Right cardiac atrium (tissue), 5 donors: ENCODE results near the gene PKD2. TPM values are rescaled to one million over a fixed set of nuclear protein-coding genes. Genes with fewer than 3 reads are reported as not detected.
"Not testable (repeated sequence)": the region's sequence is repeated elsewhere in the genome, so short reads cannot be mapped to it uniquely, and the experiment has no call there.

Source experiments
- ATAC-seq, 2 donors: fragments of 200-7000 bp; cut with Tn5 transposase; one replicate each; pipeline versions ENCODE4 v1.8.0 to v1.9.1; 2020; ENCODE audit warnings: moderate library complexity in 2 of 2, mild to moderate bottlenecking in 1 of 2
- DNase-seq, 3 donors: peaks; one replicate each; pipeline ENCODE4 v3.0.0-alpha.2; 2020
- H3K27ac ChIP-seq: one replicate; pipeline ENCODE4 v1.5.1; 2013; ENCODE audit warnings: mild to moderate bottlenecking, low read length, control low read depth, moderate library complexity
- H3K27me3 ChIP-seq: one replicate; pipeline ENCODE4 v1.6.1; 2013; ENCODE audit not compliant: control insufficient read depth, insufficient read depth
- H3K4me1 ChIP-seq: one replicate; pipeline ENCODE4 v1.6.1; 2013; ENCODE audit warnings: low read length; ENCODE audit not compliant: control insufficient read depth, insufficient read depth
- H3K4me3 ChIP-seq: one replicate; pipeline ENCODE4 v1.5.1; 2013; ENCODE audit warnings: low read length, control low read depth
- H3K9me3 ChIP-seq: one replicate; pipeline ENCODE4 v1.6.1; 2013; ENCODE audit warnings: low read length; ENCODE audit not compliant: control insufficient read depth
- WGBS: extraction: QIAGEN DNeasy Blood & Tissue Kit; methylation state at CpG from one replicate; pipeline ENCODE4 v1.1.7; 2013; 5-methylcytosine and 5-hydroxymethylcytosine counted together
- intact Hi-C, 4 donors: fragments of 100-400 bp; cut with DNase I; formaldehyde crosslinking; loops; one replicate each; pipeline versions ENCODE4 v1.11.0 to v1.14.0; 2022 to 2023
- polyA plus RNA-seq: library from polyadenylated mRNA; stranded (reverse); fragments of 200-250 nt; gene quantifications from one replicate; pipeline ENCODE4 v1.2.3, GENCODE V29; 2013
- total RNA-seq, 4 donors: library from RNA; stranded (reverse); fragmentation: NEBNext Ultra II Directional; extraction: Animal tissue kit (Norgen Biotek cat#: 25700); gene quantifications; one replicate each; pipeline ENCODE4 v1.2.1, GENCODE V29; 2021
- donor health status: healthy with polysubstance abuse.
- donor health status: DM: no; HTN: yes; CAD: no.
- donor health status: DM: no; HTN: no; CAD: no.
- donor health status: DM: no; HTN: yes; CAD: no; lungs with severe emphysema.
- donor health status: DM: yes; HTN: yes; CAD: no.

PKD2 gene
- total and polyA plus RNA-seq, 5 donors = 10.3 to 22.6 (median 20.5) TPM

DNA sequence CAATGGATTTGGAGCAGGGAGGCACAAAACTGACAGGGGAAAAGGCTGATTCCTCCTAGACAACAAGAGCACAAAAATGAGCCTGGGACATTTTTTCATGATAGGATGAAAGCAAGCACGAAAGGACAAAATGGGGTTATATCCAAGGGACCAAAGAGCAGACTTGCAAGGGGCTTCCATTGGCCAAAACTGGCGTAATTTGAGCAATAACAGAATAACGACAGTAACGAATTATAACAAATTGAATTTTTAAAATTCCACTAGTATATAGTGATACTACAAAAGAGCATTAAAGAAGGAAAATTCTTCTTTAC lies 21.6 kb upstream of the PKD2 start:
- H3K27me3 ChIP-seq = no peaks in the 10 kb centered on the region
- DNase-seq = no peak
- intact Hi-C loops = loop anchor here in 1 of 4 donors (10.0 kb wide), 1 partner anchor 301 kb away; no protein-coding TSS in a partner anchor
- no peaks in the 10 kb centered on the region for H3K4me1 ChIP-seq
- no peaks in the 10 kb centered on the region for H3K9me3 ChIP-seq
- 65% methylated on average over 4 of the region's 4 CpGs for WGBS
- H3K27ac ChIP-seq = no peak overlapping the region
- no peak overlapping the region for H3K4me3 ChIP-seq
- no peak for ATAC-seq

DNA sequence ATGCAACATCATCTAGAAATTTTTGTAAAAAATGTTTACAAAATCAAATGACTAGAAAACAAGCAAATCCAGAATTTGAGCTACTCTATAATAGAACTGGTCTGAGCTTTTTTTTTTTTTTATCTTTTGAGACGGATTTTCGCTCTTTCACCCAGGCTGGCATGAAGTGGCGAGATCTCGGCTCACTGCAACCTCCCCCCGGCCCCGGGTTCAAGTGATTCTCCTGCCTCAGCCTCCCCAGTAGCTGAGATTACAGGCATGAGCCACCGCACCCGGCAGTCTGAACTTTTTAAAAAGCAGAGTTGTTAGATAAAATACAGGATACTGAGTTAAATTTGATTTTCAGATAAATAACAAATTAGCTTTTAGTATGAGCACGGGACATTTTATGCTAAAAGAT lies 20.9 kb upstream of the PKD2 start:
- Histone ChIP-seq H3K27ac (no peak overlapping the region), H3K4me3 (no peak overlapping the region), H3K27me3 (no peaks in the 10 kb centered on the region), H3K9me3 (no peaks in the 10 kb centered on the region), H3K4me1 (no peaks in the 10 kb centered on the region)
- intact Hi-C loops = loop anchor here in 1 of 4 donors (10.0 kb wide), 1 partner anchor 302 kb away; no protein-coding TSS in a partner anchor
- DNase-seq (no peak), ATAC-seq (no peak)
- 85% methylated on average over 9 of the region's 9 CpGs for WGBS

GRCh38 chr4:87989765-87990164 lies 17.7 kb upstream of the PKD2 start:
- Histone ChIP-seq H3K27me3 (no peaks in the 10 kb centered on the region), H3K4me3 (no peak overlapping the region), H3K27ac (no peak overlapping the region), H3K4me1 (no peaks in the 10 kb centered on the region), H3K9me3 (no peaks in the 10 kb centered on the region)
- DNase-seq (no peak), ATAC-seq (no peak)
- WGBS = 85% methylated on average over 4 of the region's 4 CpGs
- intact Hi-C loops = loop anchor here in 1 of 4 donors (10.0 kb wide), 1 partner anchor 305 kb away; no protein-coding TSS in a partner anchor

DNA sequence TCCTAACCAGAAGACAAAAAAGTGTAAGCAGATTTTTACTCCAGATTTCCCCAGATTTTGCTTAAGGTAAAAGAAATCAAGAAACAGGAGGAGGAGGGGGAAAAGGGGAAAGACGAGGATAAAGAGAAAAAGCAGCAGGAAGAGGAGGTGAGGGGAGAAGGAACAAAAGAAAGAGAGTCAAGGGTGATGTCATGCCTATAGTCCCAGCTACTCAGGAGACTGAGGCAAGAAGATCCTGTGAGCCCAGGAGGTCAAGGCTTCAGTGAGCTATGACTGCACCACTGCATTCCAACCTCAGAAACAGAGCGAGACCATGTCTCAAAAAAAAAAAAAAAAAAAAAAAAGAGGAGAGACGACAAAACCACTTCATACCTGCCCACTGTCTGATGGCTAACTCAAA lies 12.0 kb upstream of the PKD2 start:
- intact Hi-C loops = no loop called here
- Histone ChIP-seq H3K27ac (no peak overlapping the region), H3K27me3 (no peaks in the 10 kb centered on the region), H3K4me3 (no peak overlapping the region), H3K9me3 (no peaks in the 10 kb centered on the region), H3K4me1 (no peaks in the 10 kb centered on the region)
- no peak for DNase-seq
- ATAC-seq = no peak
- WGBS = 64% methylated on average over 3 of the region's 3 CpGs

- DNase-seq, H3K27ac ChIP-seq, H3K27me3 ChIP-seq, H3K4me1 ChIP-seq, ATAC-seq, H3K4me3 ChIP-seq, intact Hi-C loops, H3K9me3 ChIP-seq: not testable (repeated sequence)
- WGBS = 84% methylated on average over 2 of the region's 2 CpGs
These were observed 8.2 kb upstream of the PKD2 start for GRCh38 chr4:87999191-87999691.

GRCh38 chr4:88001871-88002270 lies 5.6 kb upstream of the PKD2 start:
- 75% methylated on average over 3 of the region's 3 CpGs for WGBS
- no peak overlapping the region for H3K4me3 ChIP-seq
- H3K9me3 ChIP-seq = no peaks in the 10 kb centered on the region
- DNase-seq (no peak), ATAC-seq (no peak)
- no peaks in the 10 kb centered on the region for H3K27me3 ChIP-seq
- H3K4me1 ChIP-seq = peaks cover 1% of the 10 kb centered on the region
- intact Hi-C loops = no loop called here
- H3K27ac ChIP-seq = no peak overlapping the region

GRCh38 chr4:88002786-88003185 lies 4.6 kb upstream of the PKD2 start:
- no peak for DNase-seq
- H3K4me1 ChIP-seq = peaks cover 3% of the 10 kb centered on the region
- no peak for ATAC-seq
- WGBS = 37% methylated on average over 4 of the region's 4 CpGs
- intact Hi-C loops = no loop called here
- no peak overlapping the region for H3K4me3 ChIP-seq
- no peaks in the 10 kb centered on the region for H3K9me3 ChIP-seq
- no peaks in the 10 kb centered on the region for H3K27me3 ChIP-seq
- no peak overlapping the region for H3K27ac ChIP-seq

- DNase-seq = no peak
- H3K4me3 ChIP-seq = no peak overlapping the region
- ATAC-seq = no peak
- no peaks in the 10 kb centered on the region for H3K9me3 ChIP-seq
- peaks cover 3% of the 10 kb centered on the region for H3K4me1 ChIP-seq
- WGBS = 50% methylated on average over 3 of the region's 3 CpGs
- no peaks in the 10 kb centered on the region for H3K27me3 ChIP-seq
- no peak overlapping the region for H3K27ac ChIP-seq
- intact Hi-C loops = no loop called here
These were observed 4.2 kb upstream of the PKD2 start for GRCh38 chr4:88003261-88003660.

- ATAC-seq (no peak), DNase-seq (peak in 1 of 3 donors; percentile 71)
- H3K4me3 ChIP-seq = no peak overlapping the region
- no peaks in the 10 kb centered on the region for H3K27me3 ChIP-seq
- intact Hi-C loops = no loop called here
- H3K9me3 ChIP-seq = no peaks in the 10 kb centered on the region
- 53% methylated on average over 2 of the region's 2 CpGs for WGBS
- H3K27ac ChIP-seq = no peak overlapping the region
- H3K4me1 ChIP-seq = peaks cover 3% of the 10 kb centered on the region
These were observed 2.4 kb upstream of the PKD2 start for GRCh38 chr4:88005076-88005475.

GRCh38 chr4:88005946-88006345 lies 1.5 kb upstream of the PKD2 start:
- DNase-seq (no peak), ATAC-seq (no peak)
- Histone ChIP-seq H3K9me3 (no peaks in the 10 kb centered on the region), H3K4me1 (peaks cover 3% of the 10 kb centered on the region), H3K27ac (no peak overlapping the region), H3K27me3 (no peaks in the 10 kb centered on the region), H3K4me3 (no peak overlapping the region)
- WGBS = 97% methylated on average over 10 of the region's 10 CpGs
- intact Hi-C loops = no loop called here

DNA sequence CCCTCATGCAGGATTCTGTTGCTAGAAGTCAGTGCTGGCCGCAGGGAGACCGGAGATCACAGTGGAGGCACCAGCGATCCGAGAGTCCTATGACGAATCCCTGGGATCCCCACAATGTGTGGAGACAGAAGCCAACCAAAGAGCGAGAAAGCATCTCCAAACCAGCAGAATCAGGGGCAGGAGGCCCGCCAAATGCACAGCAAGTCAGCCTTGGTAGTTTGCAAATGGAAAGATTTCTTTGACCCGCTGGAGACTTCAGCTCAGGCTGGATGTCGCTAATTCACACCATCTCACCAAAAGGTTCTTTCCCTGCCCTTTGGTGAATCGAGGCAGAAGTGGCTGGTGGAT lies 505 bp upstream of the PKD2 start:
- no peaks in the 10 kb centered on the region for H3K27me3 ChIP-seq
- peak overlapping the region; percentile 67 for H3K4me3 ChIP-seq
- peak overlapping the region; percentile 41 for H3K27ac ChIP-seq
- DNase-seq (no peak), ATAC-seq (peak in 1 of 2 donors; percentile 1)
- 43% methylated on average over 10 of the region's 10 CpGs for WGBS
- H3K4me1 ChIP-seq = peaks cover 3% of the 10 kb centered on the region
- intact Hi-C loops = no loop called here
- H3K9me3 ChIP-seq = no peaks in the 10 kb centered on the region

DNA sequence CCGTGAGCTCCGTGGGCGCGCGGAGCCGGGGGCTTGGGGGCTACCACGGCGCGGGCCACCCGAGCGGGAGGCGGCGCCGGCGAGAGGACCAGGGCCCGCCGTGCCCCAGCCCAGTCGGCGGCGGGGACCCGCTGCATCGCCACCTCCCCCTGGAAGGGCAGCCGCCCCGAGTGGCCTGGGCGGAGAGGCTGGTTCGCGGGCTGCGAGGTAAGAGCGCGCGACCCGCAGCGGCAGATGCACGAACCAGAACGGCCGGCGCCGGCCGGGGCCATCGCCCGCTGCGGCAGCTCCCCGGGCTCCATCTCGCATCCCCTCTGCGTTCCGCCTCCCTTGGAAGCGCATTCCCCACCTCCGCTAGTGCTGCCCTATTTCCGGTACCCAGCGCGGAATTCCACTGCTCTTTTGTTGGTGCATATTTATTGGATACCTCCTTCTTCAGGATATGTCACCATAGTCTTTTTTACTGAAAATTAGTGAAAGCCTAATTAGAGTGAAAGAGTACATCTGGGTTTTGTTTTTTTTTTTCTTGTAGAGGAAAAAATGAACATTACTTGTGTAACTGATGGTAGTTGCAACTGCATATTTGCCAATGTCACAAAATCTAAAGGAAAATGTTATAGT lies 797 bp downstream of the PKD2 start:
- Histone ChIP-seq H3K4me3 (peak overlapping the region; percentile 67), H3K4me1 (peaks cover 3% of the 10 kb centered on the region), H3K27ac (peak overlapping the region; percentile 22), H3K9me3 (no peaks in the 10 kb centered on the region), H3K27me3 (no peaks in the 10 kb centered on the region)
- WGBS = under 1% methylated on average over 50 of the region's 51 CpGs
- ATAC-seq = peak; percentile 50 to 57
- intact Hi-C loops = no loop called here
- DNase-seq = peak; percentile 50 to 76 (median 74)
